Stimulated activated CD8-positive, alpha-beta memory T cell treated with anti-CD3 and anti-CD28 coated beads, Interleukin-15, amount 100 ng/mL, for 4 hours (primary cell): Measurements from ENCODE around the gene F13A1.

Experiments
- DNase-seq, 2 donors: peaks; one replicate each; pipeline ENCODE4 v3.0.0-alpha.2; 2020; ENCODE audit warnings: low read depth in 2 of 2

Gene F13A1

DNA sequence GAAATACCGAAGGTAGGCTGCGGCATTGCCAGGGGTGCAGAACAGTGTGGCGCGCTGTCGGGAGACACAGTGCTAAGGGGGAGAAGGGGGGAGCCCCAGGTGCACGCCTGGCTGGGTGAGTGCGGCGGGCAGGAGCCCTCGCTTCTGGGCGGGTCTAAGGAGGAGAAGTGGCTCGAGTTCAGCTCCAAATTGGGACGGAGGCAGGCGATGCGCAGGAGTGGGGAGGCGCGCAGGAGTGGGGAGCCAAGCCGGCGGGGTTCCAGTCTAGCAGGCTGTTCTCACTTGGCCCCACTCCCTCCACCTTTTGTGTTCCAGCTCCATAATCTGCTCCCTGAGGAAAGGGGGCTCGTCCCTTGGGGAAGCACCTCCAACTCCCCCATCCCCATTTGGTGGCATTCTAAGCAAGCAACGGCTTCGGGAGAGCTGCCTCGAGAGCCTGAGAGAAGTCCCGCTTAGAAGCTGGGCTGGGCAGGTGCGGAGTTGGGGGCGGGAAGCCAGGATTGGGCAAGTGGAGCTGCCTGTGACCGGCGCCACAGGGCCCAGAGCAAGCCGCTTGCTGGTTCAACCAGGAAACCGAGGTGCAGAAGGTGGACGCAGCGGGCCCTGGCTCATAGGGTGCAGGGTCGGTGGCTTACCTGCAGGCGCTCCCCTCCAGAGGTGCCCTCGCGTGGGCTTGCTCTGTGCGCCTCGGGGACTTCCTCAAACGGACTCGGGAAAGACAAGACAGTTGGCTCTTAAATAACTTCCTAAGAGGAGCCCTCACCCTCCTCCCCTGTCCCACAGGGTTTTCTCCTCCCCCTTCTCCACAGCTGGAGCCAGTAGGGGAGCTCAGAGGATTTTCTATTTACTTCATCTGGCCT is at the start of gene F13A1:
F13A1 (minus strand) TSS at position 711 of the 860 bp plus-strand sequence. CDS start 1,998 bp downstream, outside the sequence.
- DNase-seq: no peak

DNA sequence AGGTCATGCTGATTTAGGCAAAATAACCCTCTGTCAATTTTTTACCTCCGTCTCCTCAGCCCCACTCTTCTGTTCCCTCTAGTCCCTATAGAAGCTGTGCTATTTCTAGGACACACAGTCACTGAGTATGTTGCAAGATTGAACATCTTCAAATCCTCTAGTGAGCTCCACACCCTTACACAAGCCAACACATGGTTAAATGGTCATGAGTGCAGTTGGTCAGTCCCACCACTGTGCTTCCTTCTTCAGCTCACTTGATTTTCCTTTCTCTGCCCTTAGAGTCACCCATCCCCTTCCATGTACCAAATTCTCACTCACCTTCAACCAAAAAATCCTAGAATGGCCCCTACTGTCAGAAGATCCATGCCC is 48.2 kb upstream of the F13A1 start:
- DNase-seq: no peak

DNA sequence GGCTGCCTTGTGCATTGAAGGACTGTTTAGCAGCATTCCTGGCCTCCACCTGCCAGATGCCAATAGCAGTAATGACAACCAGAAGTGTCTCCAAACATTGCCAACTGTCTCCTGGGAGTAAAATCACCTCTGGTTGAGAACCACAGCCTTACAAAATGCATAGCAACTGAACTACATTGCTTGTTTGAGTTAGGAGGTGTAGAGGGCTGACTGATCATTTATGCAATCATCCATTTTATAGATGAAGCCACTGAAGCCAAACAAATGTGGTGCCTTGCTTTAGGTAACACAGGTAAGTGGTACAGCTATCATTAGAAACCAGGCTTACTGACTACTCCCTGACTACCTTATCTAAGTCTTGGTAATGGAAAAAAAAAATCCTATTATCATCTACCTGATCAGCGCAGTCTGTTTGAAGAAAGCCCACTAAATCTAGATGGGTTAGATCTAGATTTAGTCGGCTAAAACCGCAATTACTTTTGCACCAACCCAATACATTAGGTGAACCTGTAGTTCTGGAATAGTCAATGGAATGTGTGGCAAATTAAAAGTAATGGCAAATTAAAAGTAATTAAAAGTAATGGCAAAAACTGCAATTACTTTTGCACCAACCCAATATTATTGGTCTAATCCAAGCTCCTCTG is 47.7 kb upstream of the F13A1 start:
- no peak for DNase-seq

DNA sequence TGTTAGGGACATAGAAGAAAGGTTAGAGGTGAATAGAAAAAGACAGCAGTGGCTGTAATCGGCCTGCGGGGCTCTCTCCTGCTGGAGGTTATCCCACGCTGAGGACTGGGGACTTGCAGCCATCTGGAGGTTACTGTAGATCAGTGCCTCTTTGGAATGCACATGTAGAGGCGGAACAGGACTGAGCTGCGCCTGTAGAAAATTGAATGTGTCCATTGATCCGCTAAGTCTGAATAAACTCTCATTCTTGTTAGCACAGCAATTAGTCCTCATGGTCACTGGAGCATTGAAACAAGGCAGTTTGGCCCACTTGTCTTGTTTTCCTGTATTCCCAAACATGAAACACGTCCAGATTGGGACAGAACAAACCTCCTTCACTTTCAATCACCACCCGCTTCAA is 46.3 kb upstream of the F13A1 start:
- DNase-seq: no peak

GRCh38 chr6:6365242-6365641 is 44.8 kb upstream of the F13A1 start:
- DNase-seq: no peak

GRCh38 chr6:6362056-6362840 is 41.8 kb upstream of the F13A1 start:
- DNase-seq: no peak

DNA sequence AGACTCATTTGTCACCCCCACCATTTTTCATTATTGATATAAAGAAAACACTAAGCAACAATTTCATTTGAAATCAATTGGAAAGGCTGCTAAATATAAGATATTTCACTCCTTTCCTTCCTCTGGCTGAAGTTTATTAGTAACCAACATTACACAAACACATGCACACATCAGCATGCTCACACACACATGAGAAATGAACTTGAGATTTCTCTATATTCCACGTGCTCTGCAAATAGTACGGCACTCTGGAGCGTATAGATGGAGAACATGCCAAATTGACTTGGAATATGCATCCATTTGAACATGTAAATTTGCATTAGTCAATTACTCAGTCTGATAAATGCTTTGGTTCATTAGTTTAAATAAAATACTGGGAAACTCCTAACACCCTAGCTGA is 37.1 kb upstream of the F13A1 start:
- DNase-seq: no peak

DNA sequence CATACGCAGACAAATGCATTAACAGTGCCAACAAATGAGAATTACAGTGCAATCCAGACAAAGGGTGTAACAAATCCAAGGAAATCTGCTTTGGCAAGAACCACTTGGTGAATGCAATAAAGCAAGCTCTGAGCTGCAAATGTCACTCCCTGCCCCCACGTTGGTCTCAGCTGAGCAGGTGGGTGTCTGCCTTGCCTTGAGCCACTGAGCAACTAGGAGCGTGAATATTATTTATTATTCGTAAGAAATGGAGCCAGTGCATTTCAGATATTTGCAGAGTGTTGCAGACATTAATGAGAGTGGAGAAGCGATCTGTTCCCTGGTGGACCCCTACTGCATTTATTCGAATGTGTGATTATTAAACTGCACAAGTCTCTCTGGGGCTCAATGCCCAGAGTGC is 36.6 kb upstream of the F13A1 start:
- no peak for DNase-seq

GRCh38 chr6:6352772-6353171 is 32.3 kb upstream of the F13A1 start:
- DNase-seq: no peak

GRCh38 chr6:6351511-6352025 is 31.1 kb upstream of the F13A1 start:
- no peak for DNase-seq

DNA sequence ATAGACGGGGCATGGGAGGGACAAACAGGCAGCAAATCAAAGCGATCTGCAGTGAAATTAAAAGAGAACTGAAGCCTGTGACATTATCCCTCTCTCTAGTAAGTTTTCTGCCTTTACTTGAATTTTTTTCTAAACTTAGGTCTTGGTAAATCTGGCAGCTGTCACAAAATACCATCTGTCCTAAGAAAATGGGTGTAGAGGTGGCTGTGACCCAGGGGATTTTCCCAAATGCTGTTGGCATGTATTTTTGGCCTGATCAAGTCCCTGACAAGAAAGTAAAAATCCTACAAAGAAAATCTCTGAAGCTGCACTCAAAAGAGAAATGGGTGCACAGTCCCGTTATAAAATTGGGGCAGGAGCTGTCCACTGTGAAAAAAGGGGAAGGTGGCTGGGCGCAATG is 30.2 kb upstream of the F13A1 start:
- no peak for DNase-seq

DNA sequence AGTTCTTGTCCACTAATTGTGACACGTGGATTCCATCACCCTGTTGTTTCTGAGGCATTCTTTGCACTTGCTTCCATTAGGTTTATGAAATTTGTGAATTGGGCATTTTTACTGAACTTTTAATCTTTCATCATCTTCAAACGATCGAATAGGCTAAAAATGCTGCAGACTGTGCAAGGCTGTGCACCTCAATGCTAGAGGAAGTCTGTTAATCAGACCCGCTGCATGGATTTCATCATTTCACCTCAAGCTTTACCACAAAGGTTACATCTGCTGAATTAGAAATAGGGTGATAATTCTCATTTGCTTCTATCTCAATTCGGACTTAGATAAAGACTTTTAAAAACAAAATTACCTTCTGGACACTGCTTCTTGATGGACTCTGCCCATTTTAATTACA is 27.8 kb upstream of the F13A1 start:
- DNase-seq: no peak

DNA sequence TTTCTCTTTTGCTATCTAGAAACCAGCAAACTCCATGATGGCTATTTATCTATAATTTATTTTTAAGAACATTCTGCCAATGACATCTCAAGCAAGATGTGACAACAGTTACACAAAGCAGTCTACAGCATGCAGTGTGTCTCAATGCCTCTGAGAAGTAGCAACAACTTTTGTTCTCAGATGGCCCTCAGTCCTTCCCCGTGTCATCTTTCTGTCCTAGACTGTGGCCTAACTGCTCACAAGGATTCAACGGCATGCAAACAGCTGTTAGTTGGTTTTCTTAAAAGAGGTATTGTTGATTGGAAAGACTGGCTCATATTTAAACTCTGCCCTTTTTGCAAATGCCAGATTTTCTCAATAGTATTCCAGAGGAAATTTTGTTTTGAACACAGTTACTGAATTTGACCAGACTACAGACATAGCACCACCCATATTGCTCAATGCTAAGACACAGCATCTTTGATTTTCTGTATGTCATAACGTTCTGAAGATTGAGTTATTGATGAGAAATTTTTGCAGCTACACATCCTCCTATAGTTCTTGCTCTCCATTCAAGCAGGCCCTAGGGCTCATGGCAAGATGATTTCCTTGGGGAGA is 26.1 kb upstream of the F13A1 start:
- DNase-seq: no peak

DNA sequence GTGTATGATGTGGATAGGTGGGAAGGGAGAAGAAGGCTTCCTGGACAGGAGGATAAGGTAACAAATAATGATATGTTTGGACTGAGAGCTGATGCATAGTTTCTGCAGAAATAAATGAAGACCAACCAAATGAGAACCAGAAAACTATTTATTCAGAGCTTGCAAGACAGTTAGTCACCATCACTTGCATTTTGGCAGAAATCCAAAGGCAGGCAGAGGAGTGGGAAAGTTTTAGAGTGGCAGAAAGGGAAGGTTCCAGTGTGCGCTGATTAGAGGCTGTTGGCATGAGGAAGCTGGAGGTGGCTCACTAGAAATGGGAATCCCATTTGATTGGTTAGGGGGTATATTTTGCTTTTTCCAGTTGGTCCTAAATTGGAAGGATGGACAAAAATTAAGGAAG is 13.0 kb upstream of the F13A1 start:
- no peak for DNase-seq

- DNase-seq: no peak
Measured at GRCh38 chr6:6332811-6333244, 12.4 kb upstream of the F13A1 start.

DNA sequence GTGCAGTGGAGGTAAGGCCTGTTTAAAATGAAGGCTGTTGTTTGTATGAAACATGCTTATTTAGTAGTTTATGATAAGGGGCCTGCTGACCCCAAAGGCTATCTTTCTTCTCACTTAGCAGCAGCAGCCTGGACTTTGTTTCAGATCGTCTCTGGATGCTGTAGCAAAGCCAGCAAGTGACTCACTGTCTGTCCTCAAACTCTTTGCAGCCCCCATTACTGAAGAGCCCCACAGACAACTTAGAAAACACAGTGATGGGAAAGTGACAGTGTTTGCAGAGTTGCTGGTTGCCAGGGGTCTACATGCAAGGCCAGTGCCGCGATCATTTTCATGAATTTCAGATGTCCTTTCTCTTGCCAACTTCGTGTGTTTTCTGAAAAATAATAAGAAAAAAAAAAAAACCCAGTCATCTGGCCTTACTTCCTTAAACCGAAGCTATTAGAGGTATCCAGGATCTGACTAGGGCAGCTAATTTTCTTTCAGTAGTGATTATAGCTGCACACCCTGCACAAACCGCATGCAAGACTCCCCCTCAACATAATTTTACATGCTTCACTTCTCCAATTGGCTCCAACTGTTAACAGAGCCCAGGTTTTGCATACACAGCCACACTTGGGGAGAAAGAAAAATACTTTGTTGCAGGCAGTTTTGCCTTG is 11.6 kb upstream of the F13A1 start:
- no peak for DNase-seq

DNA sequence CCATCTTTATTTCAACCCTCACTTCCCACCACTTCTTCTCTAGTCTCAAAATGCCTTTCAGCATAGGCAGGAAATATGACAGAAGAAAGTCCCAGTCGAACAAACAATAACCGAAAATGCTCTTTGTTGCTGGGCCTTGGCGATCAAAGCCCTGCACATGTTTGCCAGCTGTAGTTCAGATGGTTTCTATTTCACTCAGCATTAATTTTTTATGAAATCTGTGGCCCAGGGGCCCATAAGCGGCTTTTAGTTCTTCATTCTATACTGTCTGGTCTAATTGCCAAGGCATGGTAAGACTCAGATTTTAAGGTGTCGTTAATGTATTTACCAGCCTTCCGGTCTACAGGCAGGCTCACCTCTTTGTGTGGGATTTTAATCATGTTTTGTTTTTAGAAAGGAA is 10.9 kb upstream of the F13A1 start:
- no peak for DNase-seq

DNA sequence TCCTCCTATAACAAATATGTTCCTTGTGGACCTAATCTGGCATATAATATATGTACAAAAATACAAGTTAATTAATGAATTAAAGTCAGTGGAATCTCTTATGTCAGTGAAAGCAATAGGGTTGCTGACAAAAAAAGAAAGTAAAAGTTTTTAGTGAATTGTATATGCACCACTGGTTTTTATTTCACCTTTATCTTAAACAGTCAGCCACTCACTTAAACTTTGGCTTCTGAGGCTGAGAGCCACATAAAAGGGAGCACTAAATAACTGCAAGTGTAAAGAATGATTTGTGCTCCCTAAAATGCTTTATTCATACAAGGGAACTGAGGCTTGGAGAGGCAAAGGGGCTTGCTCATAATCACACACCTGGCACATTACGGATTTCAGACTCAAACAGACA is 9.9 kb upstream of the F13A1 start:
- DNase-seq: no peak

DNA sequence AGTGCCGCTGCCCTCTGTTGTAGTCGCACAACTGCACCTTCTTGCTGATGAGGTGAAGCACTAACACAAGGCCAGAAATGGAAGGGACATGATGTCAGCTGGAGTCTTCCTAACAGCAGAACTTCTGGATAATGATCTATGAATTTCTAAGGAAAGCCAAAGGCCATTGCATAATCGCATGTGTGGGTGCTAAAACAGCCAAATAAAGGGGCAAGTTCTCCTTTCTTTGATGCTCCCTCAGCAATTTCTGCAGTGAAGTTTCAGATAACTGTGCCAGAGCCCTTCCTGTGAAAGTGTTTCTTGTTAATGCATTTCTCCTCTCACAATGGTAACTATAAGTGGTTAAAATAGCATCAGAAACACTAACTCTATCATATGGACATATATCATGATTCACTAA is 8.0 kb upstream of the F13A1 start:
- DNase-seq: no peak

DNA sequence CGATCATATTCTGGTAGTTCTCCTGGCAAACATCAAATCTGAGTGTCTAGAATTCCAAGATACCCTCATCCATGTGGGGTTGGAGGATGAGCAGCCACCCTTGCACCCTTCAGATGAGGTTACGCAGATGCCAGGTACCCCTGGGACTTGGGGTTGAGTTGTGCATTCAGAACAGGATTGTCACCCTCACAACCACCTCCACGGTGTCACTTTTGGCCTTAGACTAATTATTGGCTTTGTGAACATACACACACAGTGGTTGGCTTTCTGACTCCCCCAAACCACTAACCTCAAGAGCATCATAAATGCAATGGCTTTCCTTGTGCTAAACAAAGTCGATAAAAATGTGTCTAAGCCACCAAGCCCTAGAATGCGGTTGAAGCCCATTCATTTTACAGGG is 2.9 kb upstream of the F13A1 start:
- no peak for DNase-seq

DNA sequence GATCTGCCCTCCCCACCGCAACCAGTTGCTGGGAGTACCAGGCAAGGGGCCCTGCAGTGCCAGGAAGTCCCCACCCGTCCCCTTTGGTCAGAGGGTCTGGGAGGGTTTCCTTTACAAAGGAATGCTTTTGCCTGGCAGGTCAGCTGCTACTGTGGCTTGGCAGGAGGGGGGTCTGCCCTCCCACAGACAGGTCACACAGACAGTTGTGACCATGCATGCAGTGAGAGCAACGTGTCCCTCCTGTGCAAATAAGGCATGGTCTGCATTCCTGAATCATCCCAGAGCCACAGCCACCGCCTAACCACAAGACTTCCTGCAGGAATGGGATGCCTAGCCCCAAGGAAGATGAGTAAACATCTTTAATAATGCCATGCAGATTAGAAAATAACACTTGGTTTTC is 439 bp upstream of the F13A1 start:
- no peak for DNase-seq
